WERI-Rb-1 (cell line): ENCODE results near the gene CLEC17A.
"Not testable (repeated sequence)": the region's sequence is repeated elsewhere in the genome, so short reads cannot be mapped to it uniquely, and the experiment has no call there.

Experiments used
- DNase-seq: peaks from one replicate; pipeline ENCODE4 v3.0.0-alpha.2; 2020
- H3K27ac ChIP-seq: fragments of 250-450 bp; sonication (Bioruptor Pico); 2 replicates; pipeline ENCODE4 v1.5.1; 2020; ENCODE audit warnings: mild to moderate bottlenecking, moderate library complexity
- H3K27me3 ChIP-seq: fragments of 250-450 bp; sonication (Bioruptor Pico); 2 replicates; pipeline ENCODE4 v1.5.1; 2021; ENCODE audit warnings: mild to moderate bottlenecking, low read depth, moderate library complexity; ENCODE audit not compliant: insufficient read depth, severe bottlenecking
- H3K36me3 ChIP-seq: fragments of 250-450 bp; sonication (Bioruptor Pico); 2 replicates; pipeline ENCODE4 v1.5.1; 2020; ENCODE audit warnings: mild to moderate bottlenecking, moderate library complexity
- H3K4me3 ChIP-seq: 2 replicates; pipeline ENCODE4 v1.5.1; 2011; ENCODE audit warnings: low read depth, mild to moderate bottlenecking, control low read depth, low read length
- H3K9me3 ChIP-seq: fragments of 250-450 bp; sonication (Bioruptor Pico); 2 replicates; pipeline ENCODE4 v1.5.1; 2021; ENCODE audit warnings: mild to moderate bottlenecking, moderate library complexity; ENCODE audit not compliant: severe bottlenecking
- TF ChIP-seq, protein P1 (sequence below): IDR thresholded peaks from 2 replicates; pipeline ENCODE4 v1.5.1; 2011; ENCODE audit warnings: low read depth, mild to moderate bottlenecking, control low read depth, inconsistent platforms, low read length

The CLEC17A gene, protein sequence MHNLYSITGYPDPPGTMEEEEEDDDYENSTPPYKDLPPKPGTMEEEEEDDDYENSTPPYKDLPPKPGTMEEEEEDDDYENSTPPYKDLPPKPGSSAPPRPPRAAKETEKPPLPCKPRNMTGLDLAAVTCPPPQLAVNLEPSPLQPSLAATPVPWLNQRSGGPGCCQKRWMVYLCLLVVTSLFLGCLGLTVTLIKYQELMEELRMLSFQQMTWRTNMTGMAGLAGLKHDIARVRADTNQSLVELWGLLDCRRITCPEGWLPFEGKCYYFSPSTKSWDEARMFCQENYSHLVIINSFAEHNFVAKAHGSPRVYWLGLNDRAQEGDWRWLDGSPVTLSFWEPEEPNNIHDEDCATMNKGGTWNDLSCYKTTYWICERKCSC

DNA sequence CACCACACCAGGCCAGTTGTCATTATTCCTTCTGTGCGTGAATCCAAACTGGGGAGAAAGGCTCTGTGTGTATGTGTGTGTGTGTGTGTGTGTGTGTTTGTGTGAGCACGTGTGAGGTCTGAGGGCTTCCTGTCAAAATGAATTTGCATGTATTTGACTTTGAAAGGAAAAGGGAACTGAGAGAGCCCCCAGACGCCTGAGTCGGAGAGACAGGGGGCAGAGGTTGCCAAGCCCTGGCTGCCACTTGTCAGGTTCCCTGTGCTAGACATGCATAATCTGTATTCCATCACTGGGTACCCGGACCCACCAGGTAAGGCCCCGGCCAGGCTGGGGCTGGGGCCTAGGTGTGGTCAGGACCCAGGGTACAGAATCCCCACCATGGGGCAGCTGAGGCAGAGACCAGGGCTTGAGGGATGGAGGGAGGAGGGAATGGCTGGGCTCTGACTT lies at the start of gene CLEC17A:
Gene CLEC17A (plus strand): TSS at position 191 of the 447 bp plus-strand sequence. CDS start 77 bp downstream, at position 268.
- Histone ChIP-seq H3K4me3 (no peak within 1 kb of the TSS), H3K27ac (no peak within 1 kb of the TSS), H3K9me3 (no peaks in the 10 kb centered on the region), H3K27me3 (peaks cover 10% of the 10 kb centered on the region), H3K36me3 (no peaks in the 10 kb centered on the region)
- no peak for DNase-seq
- TF ChIP-seq, protein P1, sequence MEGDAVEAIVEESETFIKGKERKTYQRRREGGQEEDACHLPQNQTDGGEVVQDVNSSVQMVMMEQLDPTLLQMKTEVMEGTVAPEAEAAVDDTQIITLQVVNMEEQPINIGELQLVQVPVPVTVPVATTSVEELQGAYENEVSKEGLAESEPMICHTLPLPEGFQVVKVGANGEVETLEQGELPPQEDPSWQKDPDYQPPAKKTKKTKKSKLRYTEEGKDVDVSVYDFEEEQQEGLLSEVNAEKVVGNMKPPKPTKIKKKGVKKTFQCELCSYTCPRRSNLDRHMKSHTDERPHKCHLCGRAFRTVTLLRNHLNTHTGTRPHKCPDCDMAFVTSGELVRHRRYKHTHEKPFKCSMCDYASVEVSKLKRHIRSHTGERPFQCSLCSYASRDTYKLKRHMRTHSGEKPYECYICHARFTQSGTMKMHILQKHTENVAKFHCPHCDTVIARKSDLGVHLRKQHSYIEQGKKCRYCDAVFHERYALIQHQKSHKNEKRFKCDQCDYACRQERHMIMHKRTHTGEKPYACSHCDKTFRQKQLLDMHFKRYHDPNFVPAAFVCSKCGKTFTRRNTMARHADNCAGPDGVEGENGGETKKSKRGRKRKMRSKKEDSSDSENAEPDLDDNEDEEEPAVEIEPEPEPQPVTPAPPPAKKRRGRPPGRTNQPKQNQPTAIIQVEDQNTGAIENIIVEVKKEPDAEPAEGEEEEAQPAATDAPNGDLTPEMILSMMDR: no peak

DNA sequence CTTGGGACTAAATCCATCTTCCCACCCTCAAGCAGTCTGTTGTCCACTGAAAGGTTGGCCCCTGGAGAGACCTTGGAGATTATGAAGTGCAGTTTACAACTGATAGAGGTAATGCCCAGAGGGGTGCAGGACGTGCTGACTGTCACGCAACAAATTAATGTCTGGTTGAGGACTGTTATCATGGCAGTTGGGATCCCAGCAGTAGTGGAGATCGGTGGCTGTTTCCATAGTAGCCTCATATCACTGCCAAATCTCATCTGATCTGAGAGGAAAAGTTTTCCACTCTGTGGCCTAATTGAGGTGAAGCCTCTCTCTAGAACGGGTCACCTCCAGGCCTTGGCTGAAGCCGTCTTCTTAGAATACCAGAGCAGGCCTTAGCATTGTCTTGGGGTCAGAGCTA lies 49.4 kb upstream of the CLEC17A start:
- Histone ChIP-seq H3K27ac (no peak overlapping the region), H3K4me3 (no peak overlapping the region), H3K9me3 (no peaks in the 10 kb centered on the region), H3K27me3 (no peaks in the 10 kb centered on the region), H3K36me3 (peaks cover 26% of the 10 kb centered on the region)
- no peak for DNase-seq
- TF ChIP-seq, protein P1: no peak

DNA sequence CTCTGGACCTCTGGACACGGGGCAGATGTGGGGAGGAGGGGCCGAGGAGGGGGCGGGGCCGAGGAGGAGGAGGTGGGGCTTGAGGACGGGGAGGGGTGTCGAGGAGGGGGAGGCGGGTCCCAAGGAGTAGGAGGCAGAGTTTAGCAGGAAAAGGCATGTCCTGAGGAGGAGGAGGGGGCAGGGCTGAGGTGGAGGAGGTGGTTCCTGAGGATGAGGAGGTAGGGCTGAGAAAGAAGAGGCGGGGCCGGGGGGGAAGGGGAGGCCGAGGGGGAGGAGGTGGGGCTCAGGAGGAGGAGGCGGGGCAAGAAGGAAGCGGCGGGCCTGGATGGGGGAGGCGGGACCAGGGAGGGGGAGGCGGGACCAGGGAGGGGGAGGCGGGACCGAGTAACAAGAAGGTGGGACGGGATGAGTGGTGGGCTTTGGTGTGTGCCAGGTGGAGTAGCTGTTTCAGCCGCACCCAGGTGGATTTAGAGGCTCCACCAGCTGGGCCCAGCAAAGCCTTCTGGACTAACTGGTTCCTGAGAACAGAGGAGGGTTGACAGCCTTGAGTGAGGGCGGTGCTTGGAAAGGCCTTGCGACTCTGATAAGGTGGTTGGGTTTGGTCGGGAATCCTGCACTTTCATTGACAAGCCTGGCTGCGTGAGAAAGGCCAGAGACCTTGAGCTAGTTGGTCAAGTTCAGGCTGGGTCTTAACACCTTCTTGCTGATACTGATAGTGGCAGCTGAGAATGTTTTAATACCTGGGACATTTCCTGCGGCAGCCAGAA lies 45.8 kb upstream of the CLEC17A start:
- Histone ChIP-seq H3K36me3 (peaks cover 22% of the 10 kb centered on the region), H3K4me3 (no peak overlapping the region), H3K27ac (no peak overlapping the region), H3K27me3 (no peaks in the 10 kb centered on the region), H3K9me3 (no peaks in the 10 kb centered on the region)
- DNase-seq: peak; percentile 55
- TF ChIP-seq, protein P1: no peak

DNA sequence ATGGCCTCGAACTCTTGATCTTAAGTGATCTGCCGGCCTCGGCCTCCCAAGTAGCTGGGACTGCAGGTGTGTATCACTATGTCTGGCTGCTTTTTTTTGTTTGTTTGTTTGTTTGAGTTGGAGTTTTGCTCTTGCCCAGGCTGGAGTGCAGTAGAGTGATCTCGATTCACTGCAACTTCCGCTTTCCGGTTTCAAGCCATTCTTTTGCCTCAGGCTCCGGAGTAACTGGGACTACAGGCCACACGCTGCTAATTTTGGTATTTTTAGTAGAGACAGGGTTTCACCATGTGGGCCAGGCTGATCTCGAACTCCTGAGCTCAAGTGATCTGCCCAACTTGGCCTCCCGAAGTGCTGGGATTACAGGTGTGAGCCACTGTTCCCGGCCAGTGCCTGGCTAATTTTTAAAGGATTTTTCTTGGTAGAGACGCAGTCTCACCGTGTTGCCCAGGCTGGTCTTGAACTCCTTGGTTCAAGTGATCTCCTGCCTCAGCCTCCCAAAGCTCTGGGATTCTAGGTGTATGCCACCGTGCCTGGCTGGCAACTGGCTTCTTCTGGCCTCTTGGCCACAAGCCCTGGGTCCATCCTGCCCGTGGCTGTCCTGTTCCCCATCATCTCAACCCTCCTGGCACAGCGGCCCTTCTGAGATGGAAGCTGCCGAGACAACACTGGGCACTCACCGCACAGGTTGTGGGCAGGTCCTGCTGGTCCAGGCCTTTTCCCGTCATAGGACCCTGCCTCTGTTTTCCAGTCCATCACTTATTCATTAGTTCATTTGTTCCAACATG lies 42.0 kb upstream of the CLEC17A start:
- Histone ChIP-seq H3K36me3 (peaks cover 15% of the 10 kb centered on the region), H3K27me3 (no peaks in the 10 kb centered on the region), H3K4me3 (no peak overlapping the region), H3K27ac (no peak overlapping the region), H3K9me3 (no peaks in the 10 kb centered on the region)
- no peak for DNase-seq
- TF ChIP-seq, protein P1: no peak

DNA sequence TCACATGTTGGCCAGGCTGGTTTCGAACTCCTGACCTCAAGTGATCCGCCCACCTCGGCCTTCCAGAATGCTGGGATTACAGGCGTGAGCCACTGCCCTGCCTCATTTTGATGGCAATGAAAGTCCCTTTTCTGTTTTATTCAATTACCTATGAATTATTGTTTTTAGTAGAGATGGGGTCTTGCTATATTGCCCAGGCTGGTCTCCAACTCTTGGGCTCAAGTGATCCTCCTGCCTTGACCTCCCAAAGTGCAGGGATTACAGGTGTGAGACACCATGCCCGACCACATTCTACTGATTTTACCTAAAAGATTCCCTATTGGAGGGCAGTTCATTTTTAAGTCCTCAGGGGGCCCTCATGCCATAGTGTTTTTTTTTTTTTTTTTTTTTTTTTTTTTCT lies 40.9 kb upstream of the CLEC17A start:
- peaks cover 17% of the 10 kb centered on the region for H3K36me3 ChIP-seq
- DNase-seq, H3K9me3 ChIP-seq, H3K27me3 ChIP-seq, H3K4me3 ChIP-seq, H3K27ac ChIP-seq: not testable (repeated sequence)
